GM11168 (cell line): ENCODE results near the gene TNRC18.

Experiments used
- in situ Hi-C: fragments of 300-500 bp; cut with MboI; formaldehyde crosslinking; loops from one replicate; pipeline ENCODE4 v1.12.0; 2022; ENCODE audit warnings: low sequenced_read_pairs; ENCODE audit not compliant: unreplicated experiment

The TNRC18 gene

GRCh38 chr7:5429253-5429856 lies 5.7 kb upstream of the TNRC18 start:
- in situ Hi-C loops = no loop called here

- in situ Hi-C loops = no loop called here
These were observed 5.0 kb upstream of the TNRC18 start for GRCh38 chr7:5428478-5429252.

- in situ Hi-C loops = no loop called here
These were observed 2.5 kb upstream of the TNRC18 start for GRCh38 chr7:5426226-5426475.

- in situ Hi-C loops = no loop called here
These were observed 2.0 kb upstream of the TNRC18 start for GRCh38 chr7:5425507-5426225.

- in situ Hi-C loops = no loop called here
These were observed 1.3 kb upstream of the TNRC18 start for GRCh38 chr7:5424749-5425506.

- in situ Hi-C loops = no loop called here
These were observed 528 bp upstream of the TNRC18 start for GRCh38 chr7:5423976-5424748.

GRCh38 chr7:5422396-5423305 lies 983 bp downstream of the TNRC18 start:
- in situ Hi-C loops = no loop called here

GRCh38 chr7:5421714-5422395 lies 1.8 kb downstream of the TNRC18 start:
- in situ Hi-C loops = no loop called here

- in situ Hi-C loops = no loop called here
These were observed 2.5 kb downstream of the TNRC18 start for GRCh38 chr7:5420881-5421713.

GRCh38 chr7:5420067-5420880 lies 3.4 kb downstream of the TNRC18 start:
- in situ Hi-C loops = no loop called here

- in situ Hi-C loops = no loop called here
These were observed 4.0 kb downstream of the TNRC18 start for GRCh38 chr7:5419539-5420066.

- in situ Hi-C loops = no loop called here
These were observed 5.4 kb downstream of the TNRC18 start for GRCh38 chr7:5418285-5418582.

- in situ Hi-C loops = no loop called here
These were observed 6.2 kb downstream of the TNRC18 start for GRCh38 chr7:5417106-5418071.

GRCh38 chr7:5414916-5415315 lies 8.7 kb downstream of the TNRC18 start:
- in situ Hi-C loops = no loop called here

GRCh38 chr7:5413449-5413786 lies 10.2 kb downstream of the TNRC18 start:
- in situ Hi-C loops = no loop called here

- in situ Hi-C loops = no loop called here
These were observed 14.9 kb downstream of the TNRC18 start for GRCh38 chr7:5408777-5409176.
